ENCODE measurements around the gene SLC30A2. TPM values are rescaled to one million over a fixed set of nuclear protein-coding genes. Genes with fewer than 3 reads are reported as not detected.

The SLC30A2 gene
- total RNA-seq, 1 donor from 2014 or later = 0.17 TPM

GRCh38 chr1:26046246-26047095 lies 553 bp upstream of the SLC30A2 start:
- H3K4me3 Mint-ChIP-seq (ENCODE audit: low read depth) = peak overlapping the region; percentile 31
- no peak for DNase-seq (ENCODE audit: low spot score, unreplicated experiment)

GRCh38 chr1:26044971-26045721 lies 772 bp downstream of the SLC30A2 start:
- Mint-ChIP-seq H3K27ac (no peak overlapping the region), H3K4me3 (ENCODE audit: low read depth) (no peak overlapping the region), H3K36me3 (ENCODE audit: insufficient read depth) (no peaks in the 10 kb centered on the region), H3K27me3 (peaks cover 74% of the 10 kb centered on the region), H3K9me3 (ENCODE audit: low read depth) (no peaks in the 10 kb centered on the region), H3K4me1 (ENCODE audit: low read depth) (peaks cover 3% of the 10 kb centered on the region)
- TF ChIP-seq CTCF (IDR thresholded peaks at IDR 0.05; ENCODE audit: unreplicated experiment) = no peak
- no peak for DNase-seq (ENCODE audit: low spot score, unreplicated experiment)

More at GRCh38 chr1:26046246-26047095, 553 bp upstream of the SLC30A2 start:
- TF ChIP-seq CTCF (IDR thresholded peaks at IDR 0.05; ENCODE audit: unreplicated experiment) = no peak
- Mint-ChIP-seq H3K36me3 (ENCODE audit: insufficient read depth) (no peaks in the 10 kb centered on the region), H3K27ac (no peak overlapping the region), H3K9me3 (ENCODE audit: low read depth) (no peaks in the 10 kb centered on the region), H3K4me1 (ENCODE audit: low read depth) (peaks cover 4% of the 10 kb centered on the region), H3K27me3 (peaks cover 84% of the 10 kb centered on the region)

- Mint-ChIP-seq H3K4me1 (ENCODE audit: low read depth) (peaks cover 2% of the 10 kb centered on the region), H3K27me3 (peaks cover 69% of the 10 kb centered on the region), H3K4me3 (ENCODE audit: low read depth) (no peak overlapping the region), H3K9me3 (ENCODE audit: low read depth) (no peaks in the 10 kb centered on the region), H3K27ac (no peak overlapping the region), H3K36me3 (ENCODE audit: insufficient read depth) (no peaks in the 10 kb centered on the region)
- no peak for TF ChIP-seq CTCF (IDR thresholded peaks at IDR 0.05; ENCODE audit: unreplicated experiment)
- DNase-seq (ENCODE audit: low spot score, unreplicated experiment) = no peak
These were observed 1.5 kb downstream of the SLC30A2 start for GRCh38 chr1:26044414-26044813.

- no peak overlapping the region for H3K27ac Mint-ChIP-seq
- no peak for DNase-seq (ENCODE audit: low spot score, unreplicated experiment)
- peaks cover 66% of the 10 kb centered on the region for H3K27me3 Mint-ChIP-seq
- peaks cover 2% of the 10 kb centered on the region for H3K4me1 Mint-ChIP-seq (ENCODE audit: low read depth)
- no peak overlapping the region for H3K4me3 Mint-ChIP-seq (ENCODE audit: low read depth)
- no peaks in the 10 kb centered on the region for H3K36me3 Mint-ChIP-seq (ENCODE audit: insufficient read depth)
- no peak for TF ChIP-seq CTCF (IDR thresholded peaks at IDR 0.05; ENCODE audit: unreplicated experiment)
- H3K9me3 Mint-ChIP-seq (ENCODE audit: low read depth) = no peaks in the 10 kb centered on the region
These were observed 2.2 kb downstream of the SLC30A2 start for GRCh38 chr1:26043765-26044164.

- Mint-ChIP-seq H3K27me3 (peaks cover 54% of the 10 kb centered on the region), H3K36me3 (ENCODE audit: insufficient read depth) (no peaks in the 10 kb centered on the region), H3K4me1 (ENCODE audit: low read depth) (peaks cover 2% of the 10 kb centered on the region), H3K9me3 (ENCODE audit: low read depth) (no peaks in the 10 kb centered on the region), H3K27ac (no peak overlapping the region), H3K4me3 (ENCODE audit: low read depth) (no peak overlapping the region)
- TF ChIP-seq CTCF (IDR thresholded peaks at IDR 0.05; ENCODE audit: unreplicated experiment) = no peak
- no peak for DNase-seq (ENCODE audit: low spot score, unreplicated experiment)
These were observed 3.9 kb downstream of the SLC30A2 start for GRCh38 chr1:26041978-26042377.
